Thoracic aorta endothelial cell (primary cell): Measurements from ENCODE around the gene CACNA1S. TPM values are rescaled to one million over a fixed set of nuclear protein-coding genes. Genes with fewer than 3 reads are reported as not detected.

Source experiments
- total RNA-seq: library from RNA; depleted of rRNA; stranded (reverse); fragments of >200 nt; gene quantifications from 2 replicates; pipeline ENCODE4 v1.2.3, GENCODE V29; 2012

The CACNA1S gene
- total RNA-seq: not detected in 2 replicates

DNA sequence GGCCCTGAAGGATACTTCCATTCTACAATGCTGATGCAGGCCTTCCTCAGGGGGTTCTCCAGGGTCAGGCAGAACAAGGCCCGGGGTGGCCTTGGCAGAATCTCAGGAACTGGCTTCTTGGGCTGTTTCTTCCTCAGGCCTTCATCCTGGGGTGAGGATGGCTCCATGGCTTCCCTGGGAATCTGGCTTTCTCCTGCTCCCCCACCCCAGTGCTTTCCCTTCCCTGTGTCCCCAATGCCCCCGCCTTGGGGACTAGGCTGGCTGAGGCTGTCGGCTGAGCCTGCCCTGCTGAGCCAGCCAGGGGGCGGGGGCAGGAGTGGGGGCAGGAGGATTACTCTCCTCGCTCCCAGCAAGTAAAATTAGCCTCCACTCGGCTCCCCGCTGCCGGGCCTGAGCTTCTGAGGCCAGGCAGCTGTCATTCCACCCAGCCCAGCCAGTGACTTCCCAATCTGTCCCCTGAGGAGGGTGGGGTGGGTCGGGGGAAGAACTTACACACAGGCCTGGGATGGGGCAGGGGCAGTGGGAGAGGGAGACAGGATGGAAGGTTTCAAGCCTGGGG lies at the start of gene CACNA1S:
CACNA1S (minus strand) TSS at position 254 of the 559 bp plus-strand sequence; CDS start at position 167, 87 bp downstream.

GRCh38 chr1:201154389-201155165 lies 42.4 kb upstream of the CACNA1S start, which contains the start of gene TMEM9:
TMEM9 (minus strand) TSS chr1:201154474; CDS start chr1:201153923, 551 bp downstream.

DNA sequence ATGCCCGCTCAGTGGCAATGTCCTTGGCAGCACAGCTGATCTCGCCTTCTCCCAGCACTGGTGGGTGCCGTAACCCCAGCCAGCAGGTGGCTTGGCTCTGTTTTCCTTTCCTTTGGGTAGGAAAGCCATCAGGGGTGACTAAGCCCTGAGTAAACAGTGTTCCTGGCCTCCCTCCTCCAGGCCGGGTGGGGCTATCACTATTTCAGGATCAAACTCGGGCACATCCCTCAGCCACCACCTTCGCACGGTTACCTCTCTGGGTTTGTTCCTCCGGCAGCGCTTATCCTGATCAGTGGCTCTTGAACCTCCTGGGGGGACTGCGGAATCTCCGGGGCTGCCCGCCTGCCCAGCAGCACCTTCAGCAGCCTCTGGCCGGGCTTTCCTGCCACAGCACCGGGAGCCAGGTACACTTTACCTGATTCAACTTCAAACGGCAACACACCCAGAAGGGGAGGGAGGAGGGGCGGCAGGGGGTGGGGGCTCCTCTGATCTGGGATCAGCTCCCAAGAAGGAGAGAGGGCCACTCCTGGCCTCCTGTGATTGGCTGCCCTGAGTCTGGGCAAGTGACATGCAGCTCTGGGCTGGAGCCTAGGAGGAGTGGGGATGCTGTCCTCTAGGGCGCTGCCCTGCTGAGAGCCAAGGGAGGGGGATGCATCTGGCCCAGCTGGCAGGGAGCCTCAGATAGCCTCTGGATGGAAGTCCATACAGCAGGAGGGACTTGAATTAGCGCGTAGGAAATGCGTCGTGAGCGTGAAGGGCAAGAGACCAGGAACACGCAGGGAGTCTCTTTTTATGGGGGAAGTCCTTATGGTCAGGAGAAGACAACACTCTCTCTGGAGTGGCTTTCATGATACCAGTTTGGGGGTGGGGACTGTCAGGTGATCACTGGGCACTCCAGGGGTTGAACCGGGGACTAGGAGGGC lies 14.9 kb upstream of the CACNA1S start, which contains the start of gene ASCL5:
ASCL5 (minus strand) TSS at position 353 of the 923 bp plus-strand sequence. CDS start 11,812 bp downstream, outside the sequence.

GRCh38 chr1:201023517-201023902 lies 88.7 kb downstream of the CACNA1S start, which contains the start of gene KIF21B:
KIF21B (minus strand) TSS chr1:201023714; CDS start chr1:201023383, 331 bp downstream.

Other genes starting within 250 kb of the CACNA1S start
- gene GPR25, start 239.4 kb downstream of the CACNA1S start, total RNA-seq: not detected in 2 replicates
- under 0.01 TPM in 1 of 2 replicates, not detected in the other for gene INAVA, start 217.5 kb downstream of the CACNA1S start, total RNA-seq
- gene KIF21B, start 88.7 kb downstream of the CACNA1S start, total RNA-seq: 2.7 TPM in 2 replicates
- gene ASCL5, start 14.8 kb upstream of the CACNA1S start, total RNA-seq: not detected in 2 replicates
- 19.1 and 27.7 TPM in 2 replicates for gene TMEM9, start 42.0 kb upstream of the CACNA1S start, total RNA-seq
- gene IGFN1, start 78.4 kb upstream of the CACNA1S start, total RNA-seq: not detected in 2 replicates
- not detected in 2 replicates for gene PKP1, start 171.1 kb upstream of the CACNA1S start, total RNA-seq